HEK293T (cell line): ENCODE measurements around the gene YPEL2.

Experiments
- CTCF ChIA-PET: fragments of 350-600 bp; formaldehyde crosslinking; extraction: SDS; loops from one replicate; lab custom pipeline; 2021; ENCODE audit warnings: antibody characterized with exemption, inconsistent platforms; lab: Yijun Ruan, JAX
- POLR2A ChIA-PET: fragments of 350-600 bp; formaldehyde crosslinking; extraction: SDS; loops from one replicate; lab custom pipeline; 2020; ENCODE audit warnings: antibody characterized with exemption, inconsistent platforms; lab: Yijun Ruan, JAX
- DNase-seq: peaks from one replicate; pipeline ENCODE4 v3.0.0; 2012; ENCODE audit warnings: mixed read lengths; ENCODE audit errors: extremely low spot score
- ARNT ChIP-seq: fragments of 450-650 bp; IDR thresholded peaks from 2 replicates; pipeline ENCODE4 v1.6.1; 2017; ENCODE audit warnings: mild to moderate bottlenecking
- BHLHE40 ChIP-seq: fragments of 450-650 bp; IDR thresholded peaks from 2 replicates; pipeline ENCODE4 v1.6.1; 2016; ENCODE audit warnings: mild to moderate bottlenecking, moderate library complexity, borderline replicate concordance
- CTBP1 ChIP-seq: fragments of 450-650 bp; IDR thresholded peaks from 2 replicates; pipeline ENCODE4 v1.6.1; 2016; ENCODE audit warnings: borderline replicate concordance
- ELF4 ChIP-seq: fragments of 450-650 bp; IDR thresholded peaks from 2 replicates; pipeline ENCODE4 v1.6.1; 2017; ENCODE audit warnings: antibody characterized with exemption
- FOXA1 ChIP-seq: fragments of 450-650 bp; IDR thresholded peaks from 2 replicates; pipeline ENCODE4 v1.6.1; 2016; ENCODE audit warnings: mild to moderate bottlenecking
- FOXK2 ChIP-seq: fragments of 450-650 bp; IDR thresholded peaks from 2 replicates; pipeline ENCODE4 v1.6.1; 2016; ENCODE audit warnings: mild to moderate bottlenecking
- FOXM1 ChIP-seq: fragments of 450-650 bp; IDR thresholded peaks from 2 replicates; pipeline ENCODE4 v1.6.1; 2017; ENCODE audit warnings: mild to moderate bottlenecking, borderline replicate concordance
- HDGF ChIP-seq: fragments of 450-650 bp; IDR thresholded peaks from 2 replicates; pipeline ENCODE4 v1.6.1; 2017; ENCODE audit warnings: antibody characterized with exemption, borderline replicate concordance
- L3MBTL2 ChIP-seq: fragments of 450-650 bp; conservative IDR thresholded peaks from 2 replicates; pipeline ENCODE4 v1.6.1; 2016; ENCODE audit warnings: mild to moderate bottlenecking
- LEF1 ChIP-seq: fragments of 450-650 bp; IDR thresholded peaks from 2 replicates; pipeline ENCODE4 v1.6.1; 2017; ENCODE audit warnings: mild to moderate bottlenecking, borderline replicate concordance
- NFRKB ChIP-seq: fragments of 450-650 bp; IDR thresholded peaks from 2 replicates; pipeline ENCODE4 v1.6.1; 2016; ENCODE audit warnings: mild to moderate bottlenecking, moderate library complexity
- SP1 ChIP-seq: fragments of 450-650 bp; IDR thresholded peaks from 2 replicates; pipeline ENCODE4 v1.6.1; 2017
- SUZ12 ChIP-seq: fragments of 450-650 bp; IDR thresholded peaks from 2 replicates; pipeline ENCODE4 v1.6.1; 2016; ENCODE audit warnings: mild to moderate bottlenecking
- TARDBP ChIP-seq: fragments of 450-650 bp; IDR thresholded peaks from 2 replicates; pipeline ENCODE4 v1.6.1; 2016
- ZNF384 ChIP-seq: fragments of 450-650 bp; IDR thresholded peaks from 2 replicates; pipeline ENCODE4 v1.6.1; 2016
- TF ChIP-seq, protein P1 (sequence below): fragments of 450-650 bp; IDR thresholded peaks from 2 replicates; pipeline ENCODE4 v1.6.1; 2016

The YPEL2 gene

GRCh38 chr17:59327981-59328290 is 3.5 kb upstream of the YPEL2 start:
- TF ChIP-seq L3MBTL2 (no peak), ZNF384 (no peak), ARNT (no peak), NFRKB (no peak), FOXK2 (no peak), FOXM1 (no peak), SP1 (no peak), HDGF (no peak), LEF1 (no peak), TARDBP (no peak), CTBP1 (no peak), BHLHE40 (no peak), SUZ12 (no peak), ELF4 (no peak)
- TF ChIP-seq, protein P1, sequence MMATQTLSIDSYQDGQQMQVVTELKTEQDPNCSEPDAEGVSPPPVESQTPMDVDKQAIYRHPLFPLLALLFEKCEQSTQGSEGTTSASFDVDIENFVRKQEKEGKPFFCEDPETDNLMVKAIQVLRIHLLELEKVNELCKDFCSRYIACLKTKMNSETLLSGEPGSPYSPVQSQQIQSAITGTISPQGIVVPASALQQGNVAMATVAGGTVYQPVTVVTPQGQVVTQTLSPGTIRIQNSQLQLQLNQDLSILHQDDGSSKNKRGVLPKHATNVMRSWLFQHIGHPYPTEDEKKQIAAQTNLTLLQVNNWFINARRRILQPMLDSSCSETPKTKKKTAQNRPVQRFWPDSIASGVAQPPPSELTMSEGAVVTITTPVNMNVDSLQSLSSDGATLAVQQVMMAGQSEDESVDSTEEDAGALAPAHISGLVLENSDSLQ, result no peak
- CTCF ChIA-PET, result interaction anchor here (0.7 to 1.2 kb wide), 3 partner anchors 11 to 1417 kb away, joined by 3 read pairs; no protein-coding TSS in a partner anchor
- POLR2A ChIA-PET, result no interaction called here
- DNase-seq, result no peak

DNA sequence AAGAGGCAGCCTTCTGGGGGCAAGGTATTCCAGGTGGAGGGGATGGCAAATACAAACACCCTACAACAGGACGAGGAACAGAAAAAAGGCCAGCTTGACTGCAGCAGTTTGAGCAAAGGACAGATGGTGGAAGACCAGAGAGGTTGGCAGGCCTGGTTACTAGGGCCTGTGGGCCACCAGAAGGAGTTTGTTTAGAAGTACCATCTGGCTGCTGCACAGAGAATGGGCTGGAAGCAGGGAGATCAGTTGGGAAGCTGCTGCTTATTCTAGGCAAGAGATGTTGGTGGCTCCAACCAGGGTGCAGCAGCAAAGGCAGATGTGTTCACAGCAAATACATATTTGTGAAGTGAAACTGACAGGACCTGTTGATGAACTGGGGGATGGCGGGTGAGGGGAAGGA is 2.9 kb upstream of the YPEL2 start:
- CTCF ChIA-PET, result interaction anchor here (0.7 to 1.2 kb wide), 3 partner anchors 12 to 1418 kb away, joined by 3 read pairs; no protein-coding TSS in a partner anchor
- no peak for DNase-seq
- no peak for TF ChIP-seq BHLHE40
- no peak for TF ChIP-seq ELF4
- TF ChIP-seq, protein P1, result no peak
- no peak for TF ChIP-seq LEF1
- no peak for TF ChIP-seq NFRKB
- no peak for TF ChIP-seq CTBP1
- TF ChIP-seq HDGF, result no peak
- POLR2A ChIA-PET, result no interaction called here

GRCh38 chr17:59329176-59330052 is 2.0 kb upstream of the YPEL2 start:
- DNase-seq, result peak; percentile 70
- CTCF ChIA-PET, result interaction anchor here (0.7 to 1.8 kb wide), 25 partner anchors 9 to 563 kb away, joined by 3 to 26 read pairs (median 4); partner anchors contain the start of gene TUBD1
- TF ChIP-seq BHLHE40 (no peak), L3MBTL2 (no peak), FOXM1 (no peak)
- POLR2A ChIA-PET, result no interaction called here

- DNase-seq, result no peak
- POLR2A ChIA-PET, result no interaction called here
- CTCF ChIA-PET, result interaction anchor here (0.7 to 1.8 kb wide), 25 partner anchors 10 to 562 kb away, joined by 3 to 26 read pairs (median 4); partner anchors contain the start of gene TUBD1
- TF ChIP-seq NFRKB (no peak), CTBP1 (no peak), ARNT (no peak), ELF4 (no peak), FOXA1 (no peak), TARDBP (no peak), LEF1 (no peak), SP1 (no peak), FOXM1 (no peak), FOXK2 (no peak), L3MBTL2 (no peak), HDGF (no peak), SUZ12 (no peak), BHLHE40 (no peak), ZNF384 (no peak)
- TF ChIP-seq, protein P1, result no peak
Observed at GRCh38 chr17:59330053-59330942, 1.2 kb upstream of the YPEL2 start.

DNA sequence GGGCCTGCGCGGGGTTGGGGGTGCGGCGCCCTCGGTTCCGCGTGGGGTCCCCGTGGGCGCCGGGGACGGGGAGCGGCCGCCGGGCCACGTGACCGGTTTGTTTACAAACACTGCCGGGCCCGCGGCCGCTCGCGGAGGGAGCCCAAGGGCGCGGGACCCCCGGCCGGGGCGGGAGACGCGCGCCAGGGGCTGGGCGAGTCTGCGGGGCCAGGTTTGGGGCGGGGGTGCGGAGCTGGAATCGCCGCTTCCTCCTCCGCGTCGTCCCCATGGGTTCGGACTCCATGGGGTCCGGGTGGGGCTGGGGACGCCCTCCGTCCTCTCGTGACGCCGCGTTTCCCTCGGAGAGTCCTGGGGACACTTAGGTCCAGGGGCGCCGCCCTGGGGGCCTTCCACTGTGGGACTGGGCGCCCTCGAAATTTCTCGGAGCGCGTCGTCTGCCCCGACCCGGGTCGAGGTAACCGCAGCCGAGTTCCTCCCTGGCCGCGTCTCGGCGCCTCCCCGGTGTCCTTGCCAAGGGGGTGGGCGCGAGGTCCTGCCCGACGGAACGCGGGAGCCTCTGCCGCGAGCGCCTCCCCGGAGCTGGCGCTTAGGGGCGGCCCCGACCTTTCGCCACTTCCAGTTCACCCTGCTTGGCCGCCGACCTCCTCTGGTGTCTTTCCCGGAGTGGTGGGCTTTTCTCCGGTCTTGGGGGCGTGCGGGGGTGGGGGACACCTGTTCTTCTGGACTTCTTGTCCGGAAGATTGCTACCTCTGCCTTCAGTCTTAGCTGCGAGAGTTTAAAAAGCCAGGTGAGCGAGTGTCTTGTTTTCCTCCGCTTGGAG is 684 bp downstream of the YPEL2 start:
- peak; percentile 34 for DNase-seq
- CTCF ChIA-PET, result no interaction called here

More for the DNA sequence above, 684 bp downstream of the YPEL2 start:
- POLR2A ChIA-PET, result no interaction called here
- no peak; the same call in 1 of the 2 replicates for TF ChIP-seq L3MBTL2
- no peak for TF ChIP-seq FOXA1
- no peak for TF ChIP-seq FOXM1
- TF ChIP-seq SP1, result no peak
- TF ChIP-seq FOXK2, result no peak
- TF ChIP-seq TARDBP, result no peak
- TF ChIP-seq BHLHE40, result no peak
- TF ChIP-seq SUZ12, result no peak
- no peak for TF ChIP-seq ARNT
- TF ChIP-seq ELF4, result no peak
- no peak for TF ChIP-seq HDGF
- no peak for TF ChIP-seq ZNF384
- no peak for TF ChIP-seq NFRKB
- TF ChIP-seq LEF1, result no peak
- TF ChIP-seq CTBP1, result no peak
- TF ChIP-seq, protein P1, result no peak
